HCT116 (cell line): ENCODE results near the gene MAGOH. TPM values are rescaled to one million over a fixed set of nuclear protein-coding genes. Genes with fewer than 3 reads are reported as not detected.

Experiments used
- ATAC-seq: fragments of 200-7000 bp; cut with Tn5 transposase; 2 replicates; pipeline ENCODE4 v1.9.1; 2020; ENCODE audit warnings: mild to moderate bottlenecking, moderate library complexity
- BruUV-seq: library from RNA; stranded (reverse); fragments of 400-500 nt; replicated peaks from 2 replicates; lab custom pipeline; 2021; lab: Mats Ljungman, UMichigan
- CTCF ChIA-PET: fragments of 300-600 bp; sonication (Branson Sonifier 250); formaldehyde crosslinking; loops from one replicate; lab custom pipeline; 2021; ENCODE audit warnings: antibody characterized with exemption; lab: Charles Lee
- POLR2A ChIA-PET: fragments of 300-600, 350-600 bp; sonication (Branson Sonifier 250); formaldehyde crosslinking; loops from one replicate; lab custom pipeline; 2021; ENCODE audit warnings: antibody characterized with exemption; lab: Charles Lee
- RAD21 ChIA-PET, 2 experiments: fragments of 300-600 bp; sonication (Branson Sonifier 250); formaldehyde crosslinking; loops; one replicate each; lab custom pipeline; 2023; ENCODE audit warnings: low total read pairs in 2 of 2; ENCODE audit not compliant: uncharacterized antibody in 2 of 2, unreplicated experiment in 2 of 2, low non-redundant PET in 1 of 2; lab: Charles Lee
- DNase-seq: peaks from one replicate; pipeline ENCODE4 v3.0.0-alpha.2; 2010; ENCODE audit warnings: low read depth, low spot score
- H2AFZ ChIP-seq: fragments of 200-600 bp; shearing (Covaris generic), sonication (generic); 2 replicates; pipeline ENCODE4 v1.6.1; 2017; ENCODE audit warnings: low read depth, mixed run types, mixed read lengths, antibody characterized with exemption, low read length; ENCODE audit not compliant: poor library complexity, severe bottlenecking
- H3K27ac ChIP-seq: 2 replicates; pipeline ENCODE4 v1.5.1; 2012; ENCODE audit warnings: low read depth, low read length
- H3K27me3 ChIP-seq: fragments of 200-600 bp; sonication (generic); 2 replicates; pipeline ENCODE4 v1.6.1; 2016; ENCODE audit warnings: mixed run types, low read length, mixed read lengths; ENCODE audit not compliant: insufficient read depth
- H3K36me3 ChIP-seq, 2 experiments: fragments of 200-500 bp in 1 of 2; fragments of 200-600 bp in 1 of 2; sonication (Bioruptor generic) in 1 of 2; sonication (generic) in 1 of 2; 2 replicates each; pipeline versions ENCODE4 v1.5.1 to v1.6.1; 2014 to 2016; ENCODE audit warnings: low read length in 2 of 2, inconsistent platforms in 1 of 2, mixed read lengths in 1 of 2, mixed run types in 1 of 2; ENCODE audit not compliant: insufficient read depth in 2 of 2, control insufficient read depth in 1 of 2
- H3K4me1 ChIP-seq, 2 experiments: fragments of 200-600 bp in 1 of 2; sonication (generic) in 1 of 2; 2 replicates each; pipeline versions ENCODE4 v1.5.1 to v1.6.1; 2012 to 2017; ENCODE audit warnings: low read length in 2 of 2, inconsistent platforms in 1 of 2, mild to moderate bottlenecking in 1 of 2, mixed read lengths in 1 of 2, mixed run types in 1 of 2, moderate library complexity in 1 of 2; ENCODE audit not compliant: insufficient read depth in 2 of 2, control insufficient read depth in 1 of 2
- H3K4me2 ChIP-seq: fragments of 200-600 bp; sonication (generic); 2 replicates; pipeline ENCODE4 v1.6.1; 2017; ENCODE audit warnings: mixed run types, low read length, mixed read lengths
- H3K4me3 ChIP-seq, 2 experiments: fragments of 200-600 bp in 1 of 2; sonication (generic) in 1 of 2; replicated peaks in 1 of 2; 2 replicates each; pipeline ENCODE4 v1.5.1; 2011 to 2016; ENCODE audit warnings: low read length in 2 of 2, control low read depth in 1 of 2, low read depth in 1 of 2, mild to moderate bottlenecking in 1 of 2, mixed read lengths in 1 of 2, mixed run types in 1 of 2
- H3K79me2 ChIP-seq: fragments of 200-600 bp; sonication (generic); 2 replicates; pipeline ENCODE4 v1.6.1; 2017; ENCODE audit warnings: mild to moderate bottlenecking, mixed run types, low read length, moderate library complexity, mixed read lengths; ENCODE audit not compliant: insufficient read depth
- H3K9ac ChIP-seq: fragments of 200-600 bp; sonication (generic); 2 replicates; pipeline ENCODE4 v1.6.1; 2016; ENCODE audit warnings: low read length, mixed read lengths
- H3K9me2 ChIP-seq: fragments of 200-600 bp; sonication (generic), shearing (Covaris generic); 2 replicates; pipeline ENCODE4 v1.6.1; 2017; ENCODE audit warnings: mixed run types, mild to moderate bottlenecking, moderate library complexity; ENCODE audit not compliant: insufficient read depth
- H3K9me3 ChIP-seq, 2 experiments: fragments of 200-500 bp in 1 of 2; fragments of 200-600 bp in 1 of 2; sonication (Bioruptor generic) in 1 of 2; sonication (generic) in 1 of 2; 2 replicates each; pipeline ENCODE4 v1.6.1; 2014 to 2017; ENCODE audit warnings: low read length in 2 of 2, mixed read lengths in 2 of 2, inconsistent platforms in 1 of 2, low read depth in 1 of 2, mild to moderate bottlenecking in 1 of 2, mixed run types in 1 of 2, moderate library complexity in 1 of 2; ENCODE audit not compliant: control insufficient read depth in 1 of 2, insufficient read depth in 1 of 2
- H4K20me1 ChIP-seq: fragments of 200-600 bp; sonication (generic), shearing (Covaris generic); 2 replicates; pipeline ENCODE4 v1.6.1; 2017; ENCODE audit warnings: mixed run types, mild to moderate bottlenecking, moderate library complexity; ENCODE audit not compliant: insufficient read depth
- ATF3 ChIP-seq: IDR thresholded peaks from 2 replicates; pipeline ENCODE4 v1.6.1; 2012
- CEBPB ChIP-seq: IDR thresholded peaks from 2 replicates; pipeline ENCODE4 v1.6.1; 2012; ENCODE audit warnings: low read depth
- CTCF ChIP-seq, 3 experiments: fragments of 200-600 bp in 1 of 3; sonication (generic) in 1 of 3; IDR thresholded peaks in 2 of 3; conservative IDR thresholded peaks in 1 of 3; 2 replicates each; pipeline ENCODE4 v1.5.1; 2012 to 2017; ENCODE audit warnings: low read depth in 2 of 3, low read length in 2 of 3, antibody characterized with exemption in 1 of 3, borderline replicate concordance in 1 of 3, control low read depth in 1 of 3, mild to moderate bottlenecking in 1 of 3, mixed read lengths in 1 of 3, mixed run types in 1 of 3, moderate library complexity in 1 of 3; ENCODE audit not compliant: insufficient read depth in 1 of 3
- EGR1 ChIP-seq: IDR thresholded peaks from 2 replicates; pipeline ENCODE4 v1.6.1; 2012; ENCODE audit warnings: low read depth
- MAX ChIP-seq: IDR thresholded peaks from 2 replicates; pipeline ENCODE4 v1.6.1; 2012
- POLR2AphosphoS5 ChIP-seq: IDR thresholded peaks from 2 replicates; pipeline ENCODE4 v1.6.1; 2011; ENCODE audit warnings: mild to moderate bottlenecking, low read depth, low read length, moderate library complexity
- REST ChIP-seq: IDR thresholded peaks from 2 replicates; pipeline ENCODE4 v1.6.1; 2012; ENCODE audit warnings: low read depth
- SIN3A ChIP-seq: IDR thresholded peaks from 2 replicates; pipeline ENCODE4 v1.6.1; 2012; ENCODE audit warnings: low read depth
- SRF ChIP-seq: IDR thresholded peaks from 2 replicates; pipeline ENCODE4 v1.6.1; 2012; ENCODE audit warnings: low read depth
- TCF7L2 ChIP-seq: IDR thresholded peaks from 2 replicates; pipeline ENCODE4 v1.7.0; 2011; ENCODE audit warnings: borderline replicate concordance, inconsistent platforms; ENCODE audit not compliant: insufficient read depth, insufficient read length; ENCODE audit errors: extremely low read depth
- ZFX ChIP-seq: fragments of 450-650 bp; IDR thresholded peaks from 2 replicates; pipeline ENCODE4 v1.6.1; 2017
- intact Hi-C: fragments of 100-400 bp; cut with micrococcal nuclease; formaldehyde crosslinking; loops from 2 replicates; pipeline ENCODE4 v1.10.0; 2022
- total RNA-seq: library from RNA; stranded (reverse); gene quantifications from one replicate; pipeline ENCODE4 v1.2.1, GENCODE V29; 2021; ENCODE audit not compliant: unreplicated experiment

MAGOH gene
- total RNA-seq, 1 experiment from 2014 or later = 63.7 TPM

GRCh38 chr1:53195246-53196016, 42.9 kb downstream of the MAGOH start:
- ChIA-PET CTCF (interaction anchor here (4.7 kb wide), 1 partner anchor 12 kb away, joined by 15 read pairs; no protein-coding TSS in a partner anchor), POLR2A (no interaction called here), RAD21 (no interaction called here)
- no peaks in the 10 kb centered on the region for H4K20me1 ChIP-seq
- no peak overlapping the region for H3K4me3 ChIP-seq
- intact Hi-C loops = no loop called here
- BruUV-seq = no TSS peak
- no peaks in the 10 kb centered on the region for H3K36me3 ChIP-seq
- peak overlapping the region; percentile 83 for H2AFZ ChIP-seq
- peaks cover 10 to 24% of the 10 kb centered on the region in 2 experiments for H3K4me1 ChIP-seq
- H3K9me2 ChIP-seq = no peaks in the 10 kb centered on the region
- no peak for TF ChIP-seq CTCF (IDR thresholded peaks at IDR 0.05 in 2 of 3, conservative IDR thresholded peaks at IDR 0.05 in 1 of 3; ENCODE audit: borderline replicate concordance in 1 of 3, insufficient read depth in 1 of 3, low read depth in 2 of 3, low read length in 2 of 3)
- TF ChIP-seq ZFX = no peak
- TF ChIP-seq POLR2AphosphoS5 = no peak
- no peak for TF ChIP-seq MAX
- TF ChIP-seq SRF = no peak
- no peak for TF ChIP-seq ATF3
- no peak for TF ChIP-seq CEBPB
- TF ChIP-seq TCF7L2 = no peak
- TF ChIP-seq SIN3A = no peak
- no peak for TF ChIP-seq EGR1
- TF ChIP-seq REST = no peak
- H3K9ac ChIP-seq = no peak overlapping the region
- H3K27me3 ChIP-seq = no peaks in the 10 kb centered on the region
- H3K9me3 ChIP-seq = no peaks in the 10 kb centered on the region
- ATAC-seq (no peak), DNase-seq (no peak)
- H3K27ac ChIP-seq = no peak overlapping the region
- no peak overlapping the region for H3K4me2 ChIP-seq
- peaks cover 18% of the 10 kb centered on the region for H3K79me2 ChIP-seq
